Measurements from ENCODE around the gene CD34.

CD34 gene

DNA sequence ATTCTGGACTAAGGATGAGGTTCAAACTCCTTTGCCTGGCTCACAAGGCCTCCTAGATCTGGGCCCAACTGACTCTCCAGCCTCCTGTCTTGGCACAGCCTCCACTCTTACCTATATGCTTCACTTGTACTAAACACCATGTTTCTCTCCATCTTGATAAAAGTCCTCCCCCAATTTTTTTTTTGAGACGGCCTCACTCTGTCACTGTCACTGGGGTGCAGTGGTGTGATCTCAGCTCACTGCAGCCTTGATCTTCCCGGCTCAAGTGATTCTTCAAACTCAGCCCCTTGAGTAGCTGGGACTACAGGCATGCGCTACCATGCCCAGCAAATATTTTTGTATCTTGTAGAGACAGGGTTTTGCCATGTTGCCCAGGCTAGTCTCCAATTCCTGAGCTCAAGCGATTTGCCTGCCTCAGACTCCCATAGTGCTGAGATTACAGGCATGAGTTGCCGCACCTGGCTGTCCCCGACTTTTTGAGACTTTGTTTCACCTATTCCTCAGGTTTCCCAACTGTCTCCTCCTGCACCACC is 39.7 kb downstream of the CD34 start:
- no peak for DNase-seq

DNA sequence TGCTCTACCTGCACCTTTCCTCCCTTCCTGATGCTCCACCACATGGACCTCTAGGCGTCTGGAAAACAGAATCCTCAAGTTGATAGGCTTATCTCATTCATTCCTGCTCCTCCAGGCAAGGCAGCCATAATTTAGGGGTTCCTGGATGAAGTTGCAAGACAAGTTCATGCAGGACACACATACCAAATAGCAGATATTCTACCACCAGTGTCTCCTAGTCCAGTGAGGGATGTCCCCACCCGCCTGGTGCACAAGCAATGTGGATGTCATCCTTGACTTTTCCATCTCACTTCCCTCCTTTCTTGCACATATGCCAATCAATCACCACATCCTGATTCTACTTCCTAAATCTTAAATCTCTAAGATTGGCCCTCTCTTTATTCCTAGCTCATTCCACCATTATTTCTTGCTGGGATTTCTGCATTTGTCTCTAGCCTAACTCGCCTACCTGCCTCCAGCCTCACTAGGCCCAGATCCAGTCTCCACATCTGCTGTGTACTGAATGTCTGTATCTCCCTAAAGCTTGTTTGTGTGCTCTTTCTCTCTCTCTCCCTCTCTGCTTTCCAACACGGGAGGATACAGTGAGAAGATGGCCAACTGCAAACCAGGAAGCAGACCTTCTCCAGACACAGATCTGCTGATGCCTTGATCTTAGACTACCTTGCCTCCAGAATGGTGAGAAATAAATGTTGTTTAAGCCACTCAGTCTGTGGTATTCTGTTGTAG is 40.5 kb downstream of the CD34 start:
- no peak for DNase-seq

DNA sequence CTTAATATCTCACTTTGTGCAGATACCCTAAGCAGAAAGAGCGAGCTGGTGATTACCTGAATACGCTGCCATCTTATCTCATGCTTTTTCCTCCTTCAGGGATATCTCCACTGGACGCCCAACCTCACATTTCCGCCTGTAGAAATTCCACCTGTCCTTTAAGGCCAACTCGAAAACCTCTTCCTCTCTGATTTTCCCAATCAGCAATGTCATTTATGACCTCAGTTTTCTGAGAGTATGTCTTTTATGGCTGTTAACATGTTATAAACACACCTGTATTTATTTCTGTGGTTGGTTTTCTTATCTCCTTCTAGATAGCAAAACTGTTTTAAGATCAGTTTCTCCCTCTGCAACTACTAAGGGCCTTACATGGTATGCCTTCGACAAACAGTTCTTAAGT is 41.1 kb downstream of the CD34 start:
- DNase-seq: no peak

DNA sequence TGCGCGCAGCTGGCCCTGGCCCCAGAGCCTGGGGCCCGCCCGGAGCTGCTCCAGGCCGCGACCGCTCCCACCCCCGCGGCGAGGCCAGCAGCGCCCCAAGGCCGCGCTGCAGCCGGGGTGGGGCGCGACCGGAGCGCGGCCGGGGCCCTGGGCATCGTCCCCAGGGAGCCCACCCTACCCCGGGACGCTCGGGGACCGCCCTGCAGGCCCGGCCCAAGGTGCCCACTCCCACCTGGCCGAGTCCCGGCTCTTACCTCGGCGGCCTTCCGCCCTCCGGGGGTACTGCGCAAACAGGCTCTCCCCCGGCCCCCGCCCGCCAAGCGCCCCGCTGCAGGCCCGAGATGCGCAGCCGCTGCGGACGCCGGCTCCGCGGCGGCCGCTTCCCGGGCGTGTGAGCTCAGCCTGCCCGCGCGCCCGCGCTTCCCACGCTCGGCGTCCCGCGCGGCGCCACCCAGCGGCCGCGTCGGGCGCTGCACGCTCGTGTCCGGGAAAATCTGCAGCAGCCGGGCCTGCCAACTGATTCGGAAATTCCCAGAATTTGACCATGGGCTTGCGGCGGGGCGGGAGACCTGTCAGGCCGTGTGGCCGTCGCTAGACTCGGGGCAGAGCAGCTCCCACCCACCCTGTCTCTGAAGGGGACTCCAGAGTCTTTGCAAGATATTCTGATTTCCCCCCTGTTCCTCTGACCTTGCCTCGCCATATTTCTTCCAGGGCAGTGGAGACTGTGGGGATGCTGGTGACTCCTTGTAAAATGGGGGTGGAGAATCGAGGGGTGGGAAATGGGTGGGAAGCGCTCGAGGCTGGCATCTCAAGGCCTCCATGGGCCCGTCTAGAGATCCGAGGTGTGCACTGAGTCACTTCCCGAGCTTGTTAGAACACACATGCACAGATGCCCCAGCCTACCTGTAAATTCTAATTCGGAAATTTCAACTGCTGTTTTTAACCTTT is 41.9 kb downstream of the CD34 start:
- DNase-seq: no peak

DNA sequence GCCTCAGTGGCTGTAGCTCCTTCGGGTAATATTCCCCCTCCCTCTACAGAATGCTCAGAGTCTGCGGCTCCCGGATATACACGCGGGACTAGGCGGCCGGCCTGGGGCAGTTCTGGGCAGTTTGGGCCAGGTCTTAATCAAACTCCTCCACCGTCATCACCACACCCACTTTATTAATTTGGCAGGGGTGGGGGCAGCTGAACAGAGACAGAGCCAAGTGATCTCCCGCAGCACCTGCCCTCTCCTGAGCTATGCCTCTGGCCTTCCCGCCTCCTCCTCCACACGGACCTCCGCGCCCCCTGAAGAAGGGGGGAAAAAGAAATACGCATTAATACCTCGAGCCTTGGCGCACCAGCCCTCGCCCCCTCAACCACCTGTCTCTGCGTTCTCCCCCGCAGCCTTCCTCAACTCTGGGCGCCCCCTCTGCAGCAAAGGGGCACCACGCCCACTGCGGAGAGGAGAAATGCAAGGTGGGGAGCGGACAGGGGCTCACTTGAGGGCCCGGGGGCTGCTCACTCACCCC is 42.6 kb downstream of the CD34 start:
- no peak for DNase-seq

DNA sequence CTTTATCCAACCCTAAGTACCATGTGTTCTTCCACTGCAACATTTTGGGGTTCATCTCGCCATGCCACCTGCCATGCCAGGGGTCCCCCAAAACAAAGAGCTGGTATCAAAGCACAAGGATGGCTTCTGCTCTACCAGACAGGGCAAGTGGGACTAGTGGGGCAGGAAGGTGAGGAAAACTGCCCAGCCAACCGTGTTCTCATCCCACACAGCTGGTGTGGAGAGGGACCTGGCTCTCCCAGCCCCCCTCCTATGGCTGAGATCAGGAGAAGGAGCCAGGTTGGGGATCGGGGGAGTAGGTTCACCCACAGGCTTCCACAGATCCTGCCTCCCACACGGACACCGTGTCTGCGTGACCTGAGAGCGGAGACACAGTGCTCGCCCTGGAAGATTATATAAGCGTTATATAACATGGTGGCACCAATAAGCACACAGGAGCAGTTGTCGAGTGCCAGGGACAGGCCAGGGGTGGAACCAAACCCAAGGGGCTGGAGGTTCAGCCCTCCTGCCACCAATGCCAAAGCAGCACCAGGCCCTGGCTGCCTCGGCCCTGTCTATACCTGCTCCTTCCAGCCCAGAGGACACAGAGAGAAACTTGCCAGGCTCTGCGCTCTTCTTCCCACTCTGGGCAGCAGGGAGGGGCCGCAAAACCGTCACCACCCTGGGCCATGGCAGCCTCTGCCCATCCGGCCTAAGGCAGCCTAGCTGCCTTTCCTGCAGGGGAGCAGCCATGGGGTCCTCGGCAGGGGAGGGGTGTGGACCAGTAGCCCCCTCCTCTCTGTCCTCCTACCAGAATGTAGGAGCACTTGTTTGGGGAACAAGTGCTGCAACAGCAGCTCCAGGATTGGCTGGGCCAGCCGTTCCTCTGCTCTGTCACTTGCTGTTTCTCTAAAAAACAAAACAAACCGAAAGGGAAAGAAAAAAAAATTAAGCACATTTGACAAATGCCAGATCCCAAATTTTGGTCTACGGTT is 43.5 kb downstream of the CD34 start:
- no peak for DNase-seq

DNA sequence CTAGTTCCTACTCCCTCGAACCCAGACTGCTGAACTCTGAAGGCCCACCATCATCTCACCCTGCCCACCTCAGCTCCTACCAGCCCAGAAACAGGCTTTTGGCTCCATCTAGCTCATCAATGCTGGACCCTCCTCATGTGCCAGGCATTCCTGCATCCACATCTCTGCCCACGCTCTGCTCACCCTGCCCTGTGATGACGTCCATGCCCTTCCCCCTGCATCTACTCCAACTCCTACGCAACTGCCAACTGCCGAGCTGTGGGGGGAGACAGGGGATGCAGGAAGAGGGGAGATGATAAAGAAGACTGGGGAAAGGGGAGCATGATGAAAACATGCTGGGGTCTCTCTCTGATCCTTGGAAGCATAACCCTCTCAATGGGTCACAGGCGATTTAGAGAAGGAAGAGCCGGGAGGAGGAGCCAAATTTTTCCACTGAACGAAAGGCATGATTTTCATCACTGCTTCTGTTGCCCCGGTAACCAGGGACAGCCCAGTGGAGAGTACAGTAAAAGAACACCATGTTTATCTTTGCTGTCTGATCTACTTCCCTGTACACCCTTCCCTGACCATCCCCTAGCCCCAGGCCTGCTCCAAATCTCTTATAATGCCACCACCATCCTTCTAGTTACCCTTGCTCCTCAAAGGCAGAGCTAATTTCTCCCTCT is 44.3 kb downstream of the CD34 start:
- no peak for DNase-seq

DNA sequence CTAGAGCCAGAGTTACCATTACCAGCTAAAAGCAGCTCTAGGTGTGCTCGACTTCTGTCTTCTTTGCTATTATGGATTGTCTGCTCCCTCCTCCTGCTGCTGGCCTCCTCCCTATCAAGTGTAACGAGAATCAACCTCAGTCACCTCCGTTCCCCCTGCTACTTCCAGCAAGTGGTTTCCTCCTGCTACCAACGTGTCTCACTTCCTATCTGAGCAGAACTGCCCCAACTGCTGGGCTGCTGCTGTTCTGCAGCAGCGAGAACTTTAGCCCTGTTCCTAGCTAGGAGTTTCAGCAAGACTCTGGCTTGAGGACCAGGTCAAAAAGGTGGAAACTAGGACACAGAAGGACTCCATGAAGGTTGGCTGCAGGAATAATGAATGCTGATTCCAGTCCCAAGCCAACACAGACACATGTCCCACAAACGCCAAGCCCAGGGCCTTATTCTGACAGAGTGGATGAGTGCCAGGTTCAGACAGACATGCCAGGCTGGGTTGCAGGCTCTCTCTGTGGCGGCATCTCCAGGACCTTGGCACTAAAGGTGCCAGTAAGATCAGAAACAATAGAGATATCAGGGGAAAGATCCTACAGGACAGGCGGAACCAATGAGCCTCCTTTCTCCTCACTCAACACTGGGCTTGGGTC is 46.9 kb downstream of the CD34 start:
- no peak for DNase-seq

DNA sequence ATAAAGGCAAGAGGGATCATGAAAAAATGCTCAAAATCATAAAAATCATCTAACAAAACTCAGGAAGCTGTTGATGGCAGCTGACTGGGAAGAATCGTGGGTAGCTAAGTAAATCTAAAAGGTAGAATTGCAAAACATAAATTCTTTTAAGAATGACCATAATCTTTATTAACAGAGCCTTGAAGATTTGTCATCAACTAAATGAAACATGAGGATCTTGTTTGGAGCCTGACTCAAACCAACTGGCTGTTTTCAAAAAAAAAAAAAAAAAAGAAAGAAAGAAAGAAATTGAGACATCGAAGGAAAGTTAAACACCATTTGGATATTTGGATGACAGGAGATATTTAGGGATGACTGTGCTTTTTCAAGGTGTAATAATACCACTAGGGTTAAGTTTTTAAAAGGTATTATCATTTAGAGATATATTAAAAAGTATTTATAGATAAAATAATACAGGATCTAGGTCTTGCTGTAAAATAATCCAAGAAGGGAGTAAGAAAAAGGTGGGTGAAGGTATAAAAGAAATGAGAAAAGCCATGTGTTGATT is 48.6 kb downstream of the CD34 start:
- DNase-seq: no peak

DNA sequence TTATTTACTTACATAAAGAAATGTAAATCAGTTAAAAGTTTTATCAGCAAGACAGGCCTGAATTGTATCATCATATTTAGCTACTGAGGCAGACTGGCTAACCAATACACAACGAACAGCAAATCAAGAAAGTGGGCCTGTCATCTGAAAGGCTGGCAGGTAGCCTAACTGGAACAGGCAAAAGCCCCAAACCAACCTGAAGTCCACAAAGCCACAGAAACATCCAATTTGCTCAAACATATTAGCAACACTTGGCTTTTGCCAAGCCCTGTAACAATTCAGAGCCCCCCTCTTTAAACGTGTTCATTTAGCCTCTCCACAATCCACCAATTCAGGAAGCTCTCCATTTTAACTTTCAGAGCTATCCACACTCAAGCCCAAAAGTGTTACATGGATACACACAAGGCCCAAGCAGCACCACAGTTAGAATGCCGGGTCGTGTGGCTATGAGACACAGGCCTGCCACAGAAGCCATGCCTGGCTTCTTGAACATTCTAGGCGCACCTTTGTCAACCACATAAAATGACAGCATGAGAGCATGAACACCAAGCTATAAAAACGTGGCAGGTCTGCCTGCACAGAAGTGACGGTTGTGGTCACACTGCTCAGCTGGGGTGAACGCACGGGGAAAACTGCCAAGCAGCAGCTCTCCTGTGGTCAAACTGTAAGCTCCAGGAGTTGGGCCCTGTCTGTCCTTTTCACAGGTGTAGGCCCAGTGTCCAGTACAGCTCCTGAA is 49.3 kb downstream of the CD34 start:
- no peak for DNase-seq

DNA sequence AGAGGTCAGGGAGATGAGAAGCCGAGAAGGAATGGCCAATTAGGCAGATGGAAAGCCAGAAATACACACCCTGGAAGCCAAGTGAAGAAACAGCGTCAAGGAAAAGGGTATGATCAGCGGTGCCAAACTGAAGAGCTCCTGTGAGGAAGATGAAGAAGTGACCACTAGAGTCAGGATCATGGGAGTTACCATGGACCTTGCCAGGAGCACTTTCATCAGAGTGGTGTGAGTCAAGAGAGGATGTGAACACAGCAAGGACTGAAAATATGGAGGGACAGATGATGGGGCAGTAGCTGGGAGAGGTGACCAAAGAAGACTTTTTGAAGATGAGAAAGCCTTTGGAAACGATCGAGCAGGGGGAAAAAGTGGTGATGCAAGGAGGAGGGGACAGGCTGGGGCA is 50.4 kb downstream of the CD34 start:
- no peak for DNase-seq

DNA sequence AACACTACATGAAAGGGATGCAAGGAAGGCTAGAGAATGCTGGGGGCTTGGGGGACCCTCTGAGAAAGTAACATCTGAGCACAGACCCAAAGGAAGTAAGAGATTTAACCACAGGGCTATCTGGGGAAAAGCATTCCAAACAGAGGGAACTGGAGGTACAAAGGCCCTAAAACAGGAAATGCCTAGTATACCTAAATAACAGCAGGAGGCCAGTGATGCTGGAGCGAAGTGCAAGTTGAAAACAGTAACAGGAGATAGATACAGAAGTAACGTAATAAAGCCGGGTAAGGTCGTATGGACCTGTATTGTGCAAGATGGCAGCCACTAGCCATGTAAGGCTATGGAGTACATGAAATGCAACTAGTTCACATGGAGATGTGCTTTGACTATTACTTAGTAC is 52.1 kb downstream of the CD34 start:
- DNase-seq: no peak

DNA sequence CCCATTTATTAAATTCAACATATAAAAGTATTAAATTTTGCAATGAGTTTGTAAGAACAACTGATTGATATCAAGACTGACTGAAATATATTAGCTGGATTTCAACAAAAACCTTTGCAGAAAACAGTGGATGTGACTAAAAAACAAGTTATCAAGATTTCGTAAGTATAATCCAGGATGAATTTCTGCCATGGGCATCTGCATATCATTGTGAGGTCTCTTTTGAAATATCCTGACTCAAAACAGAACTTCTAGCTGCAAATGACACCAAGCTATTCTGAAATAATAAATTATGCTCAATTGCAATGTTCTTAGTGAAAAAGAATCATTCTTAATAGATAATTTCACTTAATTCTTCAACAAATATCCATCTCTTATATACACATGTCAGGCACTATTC is 52.6 kb downstream of the CD34 start:
- DNase-seq: no peak

DNA sequence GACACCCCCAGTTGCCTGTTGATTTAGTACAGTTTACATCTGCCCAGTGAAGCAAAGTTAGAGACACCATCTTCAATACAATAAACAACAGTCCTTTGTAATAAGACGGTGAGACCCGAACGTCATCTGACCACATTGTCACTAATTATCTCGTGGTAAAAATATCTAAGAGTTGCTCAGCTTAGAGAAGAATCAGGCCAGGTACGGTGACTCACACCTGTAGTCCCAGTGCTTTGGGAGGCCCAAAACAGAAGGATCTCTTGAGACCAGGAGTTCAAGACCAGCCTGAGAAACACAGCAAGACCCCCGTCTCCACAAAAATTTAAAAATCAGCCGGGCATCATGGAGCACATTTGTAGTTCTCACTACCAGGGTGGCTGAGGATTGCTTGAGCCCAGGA is 53.5 kb downstream of the CD34 start:
- no peak for DNase-seq

DNA sequence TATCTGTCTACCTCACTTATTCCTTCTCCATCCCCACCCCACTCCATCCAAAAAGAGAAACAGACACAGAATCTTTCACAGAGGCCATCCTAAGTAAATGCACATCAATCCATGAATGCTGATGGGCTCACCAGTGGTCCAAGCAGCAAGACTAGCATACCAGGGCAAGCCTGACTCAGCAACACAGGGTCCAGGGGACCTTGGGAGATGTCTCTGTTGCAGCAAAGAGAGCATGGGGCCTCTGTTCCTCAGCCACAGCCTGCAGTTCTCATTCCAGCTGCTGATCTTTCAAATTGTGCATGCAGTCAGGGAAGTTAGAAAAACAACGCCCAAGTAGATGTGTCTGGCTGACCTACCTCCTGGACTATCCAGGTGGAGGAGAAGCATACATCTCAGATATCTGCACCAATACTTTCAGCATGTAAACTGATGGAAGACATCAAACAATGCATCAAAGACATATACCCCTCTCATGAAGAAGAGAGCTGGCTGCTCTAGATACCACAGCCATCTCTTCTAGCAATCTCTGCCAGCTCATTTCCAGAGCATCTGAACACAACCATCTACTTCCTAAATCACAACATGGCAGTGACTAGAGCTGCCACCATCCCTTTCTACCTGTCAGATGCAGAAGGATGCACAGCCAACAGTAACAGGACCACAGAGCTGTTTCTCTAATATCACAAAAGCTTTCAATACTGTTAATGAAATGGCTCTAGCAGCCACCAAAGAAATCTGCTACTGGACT is 54.5 kb downstream of the CD34 start:
- DNase-seq: no peak

DNA sequence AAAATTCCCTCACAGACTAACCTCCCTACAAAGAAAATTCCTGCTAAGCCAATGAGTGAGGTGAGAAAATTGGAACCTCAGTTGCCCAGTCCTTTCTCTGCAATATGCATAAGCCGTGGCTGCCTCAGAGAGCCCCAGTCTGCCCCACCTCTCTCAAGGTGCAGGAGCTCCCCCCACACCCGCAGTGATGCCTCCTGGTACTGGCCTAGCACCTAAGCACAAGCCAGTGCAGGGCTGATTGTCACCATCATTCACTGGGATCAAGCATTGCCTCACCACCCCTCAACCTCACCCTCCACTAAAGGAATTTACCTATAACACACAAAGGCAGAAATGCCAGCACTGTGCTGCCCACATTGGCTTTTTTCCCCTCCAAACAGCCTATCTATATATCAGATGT is 56.9 kb downstream of the CD34 start:
- DNase-seq: no peak

DNA sequence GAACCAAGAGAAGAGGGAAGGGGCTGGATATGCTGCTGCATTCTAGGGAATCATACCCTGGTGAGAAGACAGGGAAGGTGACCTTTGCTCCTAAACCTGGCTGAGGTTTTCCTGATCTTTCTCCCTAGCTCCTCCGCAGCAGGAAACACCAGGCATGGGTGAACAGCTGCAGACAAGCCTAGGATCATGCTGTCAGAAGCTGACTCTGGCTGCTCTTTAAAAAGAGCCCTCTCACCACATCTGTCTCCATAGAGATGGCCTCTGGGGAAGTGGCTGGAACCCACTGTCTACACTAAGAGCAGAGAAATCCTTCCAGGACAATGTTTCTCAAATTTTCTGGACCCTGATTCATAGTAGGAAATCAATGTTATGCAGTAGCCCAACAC is 57.6 kb downstream of the CD34 start:
- DNase-seq: no peak

DNA sequence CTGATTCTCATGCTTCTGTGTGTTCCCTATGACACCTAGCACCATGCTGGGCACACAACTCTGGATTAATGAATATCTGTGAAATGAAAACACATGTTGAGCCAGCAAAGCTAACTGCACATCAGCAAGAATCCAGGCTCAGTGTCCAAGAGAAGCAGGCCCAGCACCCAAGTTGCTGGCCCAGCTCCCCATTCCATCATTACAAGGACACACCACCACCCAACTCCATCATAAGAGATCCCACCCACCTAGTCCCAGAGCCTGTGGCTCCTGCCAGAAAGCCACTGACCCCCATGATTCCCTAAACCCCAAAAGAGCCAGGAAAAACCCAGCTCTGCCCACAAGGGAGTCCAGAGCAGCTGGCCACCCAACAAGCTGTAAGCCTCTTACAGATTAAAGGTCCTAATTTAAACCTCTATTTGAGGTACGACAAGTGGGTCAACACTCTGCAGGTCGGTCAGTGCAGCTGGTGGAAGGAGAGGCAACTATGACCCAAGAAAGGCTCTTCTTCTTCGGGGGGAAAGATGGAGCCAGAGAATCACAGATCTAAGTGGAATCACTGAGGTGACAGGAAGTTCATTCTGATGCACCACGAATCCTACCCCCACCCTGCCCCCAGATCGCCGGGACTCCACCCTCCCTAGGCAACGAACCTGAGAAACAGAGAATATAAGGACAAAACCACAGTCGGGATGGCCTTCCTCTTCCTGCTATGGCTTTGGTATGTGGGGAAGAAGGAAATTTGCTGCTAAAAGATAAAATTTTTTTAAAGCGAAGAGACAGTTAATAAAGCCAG is 58.2 kb downstream of the CD34 start:
- DNase-seq: no peak

DNA sequence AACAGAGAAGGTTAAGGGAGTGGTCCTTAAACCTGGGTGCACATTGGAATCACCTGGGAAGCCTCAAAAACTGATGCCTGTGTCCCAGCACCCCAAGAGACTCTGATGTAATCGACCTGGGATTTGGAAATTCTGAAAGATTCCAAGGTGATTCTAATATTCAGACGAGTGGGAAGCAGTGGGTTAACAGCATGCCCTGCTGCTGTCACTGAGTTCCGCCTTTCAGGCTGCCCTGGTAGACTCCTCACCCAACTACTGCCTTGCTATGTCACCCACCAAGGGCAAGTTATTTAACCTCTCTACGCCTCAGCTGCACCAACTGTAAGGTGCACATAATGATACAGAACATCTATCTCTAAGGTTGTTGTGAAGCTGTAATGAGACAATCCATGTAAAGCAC is 59.2 kb downstream of the CD34 start:
- no peak for DNase-seq

Measured in NCI-H1436 treated with DMSO at 0.1 percent for 48 hours (cell line).